Renal cortex interstitium (tissue), 11 donors: ENCODE measurements around the gene RIPK4. TPM values are rescaled to one million over a fixed set of nuclear protein-coding genes. Genes with fewer than 3 reads are reported as not detected.

Experiments
- DNase-seq, 11 donors: peaks; one replicate each; pipeline ENCODE4 v3.0.0-alpha.2; 2013; ENCODE audit warnings: low read depth in 9 of 11, low spot score in 4 of 11; ENCODE audit errors: extremely low read depth in 1 of 11
- polyA plus RNA-seq, 3 donors: library from polyadenylated mRNA; unstranded; fragments of 120-200 nt; gene quantifications; one replicate each; pipeline ENCODE4 v1.2.1, GENCODE V29; 2013; ENCODE audit not compliant: insufficient read length in 3 of 3

The RIPK4 gene
- polyA plus RNA-seq, 3 donors, result 16.8 to 22.5 (median 18.2) TPM

DNA sequence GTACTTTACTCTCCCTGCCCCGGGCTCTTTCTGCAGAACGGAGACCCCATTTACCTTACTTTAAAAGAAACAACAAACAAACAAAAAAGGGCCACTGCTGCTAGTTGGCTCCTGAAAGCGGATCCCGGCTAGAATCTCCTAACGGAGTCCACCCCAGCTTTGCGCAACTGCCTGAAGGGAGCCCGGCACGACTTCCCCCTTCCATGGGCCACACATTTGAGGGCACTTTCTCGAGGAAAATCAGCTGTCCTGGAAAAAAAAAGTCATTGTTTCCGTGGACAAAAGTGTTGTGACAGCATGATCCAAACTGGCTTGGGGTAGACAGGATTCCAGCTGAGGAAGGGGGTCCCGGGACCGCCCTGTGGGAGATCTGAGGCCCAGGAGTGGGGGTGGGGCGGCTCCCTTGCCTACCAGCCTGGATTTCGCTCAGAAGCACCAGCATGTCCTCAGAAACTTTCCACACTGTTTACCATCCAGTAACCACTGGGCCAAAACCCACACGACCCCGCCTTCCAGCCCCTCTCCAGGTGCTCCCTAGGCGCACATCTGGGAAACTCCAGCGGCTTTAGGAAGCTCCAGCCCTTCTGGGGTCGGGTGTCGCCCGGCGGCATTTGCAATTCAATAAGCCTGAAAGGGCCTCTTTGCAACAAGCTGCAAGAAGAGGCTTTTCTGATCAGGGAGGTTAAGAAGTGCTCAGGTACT, 4.8 kb downstream of the RIPK4 start:
- DNase-seq, result no peak

DNA sequence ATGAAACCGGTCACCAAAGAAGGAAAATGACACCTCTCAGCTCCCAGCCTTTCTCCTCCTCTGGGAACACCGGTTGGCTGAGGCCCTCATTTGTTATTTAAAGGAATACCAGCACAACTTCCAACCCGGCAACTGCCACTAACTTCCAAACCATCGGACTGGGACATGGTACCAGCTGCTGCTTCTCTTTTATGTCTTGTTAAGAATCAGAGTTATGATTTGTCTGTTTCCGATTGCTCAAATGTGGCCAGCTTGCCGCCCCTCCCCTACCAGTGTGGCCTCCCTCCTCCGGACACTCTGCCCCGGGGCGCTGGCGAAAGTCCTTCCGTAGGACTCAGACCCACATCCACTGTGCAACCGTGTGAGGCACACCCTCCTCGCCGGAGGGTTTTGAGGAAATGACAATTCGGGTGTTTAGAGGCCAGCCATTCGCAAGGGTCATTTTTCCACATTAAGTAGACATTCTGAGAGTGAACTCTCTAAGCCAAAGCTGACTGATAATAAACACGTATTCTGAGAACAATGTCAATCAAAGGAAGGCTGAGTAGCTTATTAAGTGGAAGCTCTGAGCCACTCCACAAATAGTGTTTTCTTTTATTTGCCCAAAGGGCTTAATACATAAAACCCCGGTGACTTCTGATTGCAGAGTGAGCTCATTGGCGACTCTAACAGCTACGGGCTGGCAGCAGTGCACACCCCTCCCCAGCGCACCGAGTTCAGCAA, 5.5 kb downstream of the RIPK4 start:
- no peak for DNase-seq

DNA sequence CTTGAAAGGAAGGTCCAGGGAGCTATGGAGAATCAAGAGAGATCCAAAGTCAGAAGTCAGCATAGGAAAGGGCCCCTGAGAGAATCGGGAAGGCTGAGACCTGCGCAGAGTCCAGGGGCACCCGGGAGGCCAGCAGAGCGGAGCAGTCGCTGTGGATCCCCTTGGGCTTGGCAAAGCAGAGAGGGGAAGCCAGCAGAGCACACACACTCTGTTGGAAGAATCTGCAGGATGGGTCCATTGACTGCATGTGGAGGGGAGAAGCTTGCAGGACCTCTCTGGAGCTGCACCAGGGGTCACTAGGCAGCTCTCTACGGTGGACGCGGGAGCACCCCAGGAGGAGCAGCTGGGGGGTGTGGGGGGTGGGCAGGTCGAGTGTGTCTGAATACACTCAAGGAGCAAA, 6.4 kb downstream of the RIPK4 start:
- DNase-seq, result no peak

DNA sequence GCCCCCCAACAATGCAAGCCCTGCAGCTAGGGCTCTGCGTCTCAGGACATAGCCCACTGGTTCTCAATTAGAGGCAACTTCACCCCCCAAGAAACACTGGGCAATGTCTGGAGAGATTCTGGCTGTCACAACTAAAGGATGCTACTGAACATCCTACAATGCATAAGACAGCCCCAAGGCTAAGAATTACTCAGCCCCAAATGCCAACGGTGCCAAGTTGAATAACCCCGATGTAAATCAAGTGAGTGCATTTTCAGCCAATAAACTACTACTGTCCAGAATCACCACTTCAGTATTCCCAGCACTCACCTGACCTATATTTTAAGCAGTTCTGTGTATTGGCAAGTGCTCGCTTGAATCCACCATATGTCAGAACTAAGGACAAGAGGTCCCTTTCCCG, 6.9 kb downstream of the RIPK4 start:
- DNase-seq, result no peak

DNA sequence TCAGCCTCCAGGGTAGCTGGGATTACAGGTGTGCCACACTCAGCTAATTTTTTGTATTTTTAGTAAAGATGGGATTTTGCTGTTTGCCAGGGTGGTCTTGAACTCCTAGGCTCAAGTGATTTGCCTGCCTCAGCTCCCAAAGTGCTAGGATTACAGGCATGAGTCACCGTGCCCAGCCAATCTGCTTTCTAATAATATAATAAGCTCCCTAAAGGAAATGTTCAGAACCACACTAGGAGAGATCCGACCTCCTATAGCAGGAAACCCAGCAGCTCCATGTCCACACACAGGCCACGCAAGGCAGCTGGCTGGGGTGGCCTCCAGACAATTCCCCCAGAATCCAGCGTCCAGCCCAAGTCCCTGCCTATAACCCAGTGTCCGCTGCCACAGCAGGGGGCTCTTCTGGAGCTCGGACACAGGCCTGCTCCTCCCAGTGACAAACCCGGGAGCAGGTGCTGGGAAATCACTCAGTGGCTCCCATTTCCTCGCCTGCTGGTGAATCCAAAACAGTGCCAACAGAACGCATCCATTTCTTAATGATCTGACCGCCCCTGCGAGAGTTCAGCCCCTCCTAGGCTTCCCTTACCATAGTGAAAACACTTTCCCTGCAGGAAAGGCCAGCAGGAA, 7.5 kb downstream of the RIPK4 start:
- DNase-seq, result no peak

DNA sequence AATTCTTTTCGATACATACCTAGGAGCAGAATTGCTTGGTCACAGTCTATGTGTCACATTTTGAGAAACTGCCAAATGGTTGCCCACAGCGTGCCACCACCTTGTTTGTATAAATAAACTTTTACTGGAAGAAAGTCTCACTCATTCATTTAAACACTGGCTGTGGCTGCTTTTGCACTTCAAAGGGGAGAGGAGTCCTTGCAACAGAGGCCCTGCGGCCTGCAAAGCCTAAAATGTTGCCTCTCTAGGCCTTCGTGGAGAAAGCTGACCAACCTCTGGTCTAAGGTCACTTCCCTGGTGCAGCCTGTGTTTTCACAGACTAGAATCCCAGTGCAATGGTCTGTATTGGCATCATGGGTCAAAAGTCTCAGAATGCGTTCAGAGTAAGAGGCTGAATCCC, 8.3 kb downstream of the RIPK4 start:
- DNase-seq, result no peak

DNA sequence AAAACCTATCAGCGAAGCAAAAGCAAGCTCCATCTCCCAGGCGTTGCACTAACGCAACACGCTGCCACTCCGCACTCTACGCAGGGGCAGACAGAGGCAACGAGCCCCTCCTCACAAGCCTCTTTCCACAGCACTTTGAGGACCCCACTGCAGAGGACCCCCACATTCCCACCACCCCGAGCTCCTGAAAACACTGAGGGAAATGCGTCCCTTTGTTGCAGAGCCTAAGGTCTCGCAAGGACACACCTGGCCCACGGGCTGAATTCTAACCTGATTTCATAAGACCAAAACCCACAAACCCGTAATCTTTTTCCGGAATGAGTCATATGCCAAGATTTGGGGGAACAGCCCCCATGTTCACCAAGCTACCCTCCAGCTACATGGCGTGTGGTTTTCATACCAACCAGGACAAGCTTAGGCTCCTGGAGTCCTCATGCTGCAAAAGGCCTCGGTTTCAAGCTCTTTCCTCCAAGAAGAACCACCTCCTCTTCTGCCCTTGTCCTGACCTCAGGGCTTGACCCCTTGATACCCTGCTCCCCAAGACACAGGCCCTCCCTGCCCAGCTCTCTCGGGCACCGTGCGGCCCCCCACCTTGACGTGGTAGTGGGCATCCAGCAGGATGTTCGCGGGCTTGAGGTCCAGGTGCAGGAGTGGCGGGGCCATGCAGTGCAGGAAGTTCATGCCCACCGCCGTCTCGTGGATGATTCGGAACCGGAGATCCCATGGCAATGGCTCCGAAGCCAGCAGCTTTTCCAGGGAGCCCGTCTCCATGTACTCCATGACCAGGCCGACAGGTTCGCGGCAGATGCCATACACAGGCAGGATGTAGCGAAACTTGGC, 10.7 kb downstream of the RIPK4 start:
- no peak for DNase-seq

DNA sequence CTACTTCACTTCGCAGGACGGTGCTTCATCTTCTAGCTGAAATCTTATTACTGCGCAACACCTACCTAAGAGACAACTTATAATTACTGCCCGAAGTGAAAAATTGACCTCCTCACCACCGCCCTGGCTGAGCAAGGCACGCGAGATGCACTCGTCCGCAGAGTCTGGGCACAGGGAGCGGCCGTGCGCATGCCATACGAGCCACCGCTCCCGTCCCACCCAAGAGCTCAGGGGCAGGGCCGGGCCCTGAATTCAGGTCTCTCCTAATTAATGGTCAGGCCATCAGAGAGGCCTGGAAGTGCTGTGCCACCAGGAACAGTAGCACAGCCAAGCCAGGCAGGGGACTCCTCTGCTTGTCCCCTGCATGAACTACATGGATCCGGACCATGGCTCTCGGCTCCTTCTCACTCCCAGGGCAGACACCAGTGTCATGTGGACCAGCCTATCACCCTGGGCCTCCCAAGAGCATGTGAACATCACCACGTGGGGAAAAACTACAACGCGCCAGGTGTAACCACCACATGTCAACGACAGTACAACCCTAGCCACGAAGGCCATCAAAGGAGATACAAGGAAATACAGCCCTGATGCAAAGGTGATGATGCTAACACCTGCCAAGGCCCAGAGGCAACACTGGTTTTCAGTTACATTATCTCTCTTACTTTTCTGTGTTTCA, 11.5 kb downstream of the RIPK4 start:
- DNase-seq, result no peak

DNA sequence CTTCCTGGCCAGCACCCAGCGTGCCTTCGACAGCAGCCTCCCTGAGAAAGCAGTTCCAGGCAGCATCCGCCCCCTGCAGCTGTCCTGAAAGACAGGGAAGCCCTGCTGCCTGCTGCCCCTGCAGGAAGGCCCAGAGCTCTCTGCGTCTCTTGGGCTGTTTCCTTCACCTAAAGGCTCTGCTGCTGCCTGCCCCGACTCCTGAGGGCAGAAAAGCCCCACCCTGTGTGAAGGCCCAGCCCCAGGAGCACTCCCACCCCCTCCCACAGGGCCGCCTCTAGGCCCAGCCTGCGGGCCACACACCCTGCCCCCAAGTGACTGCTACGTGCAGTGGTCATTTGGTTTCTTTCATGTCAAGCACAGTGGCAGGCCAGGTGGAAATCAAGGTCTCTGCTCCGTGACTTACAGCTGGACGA, 12.4 kb downstream of the RIPK4 start:
- no peak for DNase-seq

DNA sequence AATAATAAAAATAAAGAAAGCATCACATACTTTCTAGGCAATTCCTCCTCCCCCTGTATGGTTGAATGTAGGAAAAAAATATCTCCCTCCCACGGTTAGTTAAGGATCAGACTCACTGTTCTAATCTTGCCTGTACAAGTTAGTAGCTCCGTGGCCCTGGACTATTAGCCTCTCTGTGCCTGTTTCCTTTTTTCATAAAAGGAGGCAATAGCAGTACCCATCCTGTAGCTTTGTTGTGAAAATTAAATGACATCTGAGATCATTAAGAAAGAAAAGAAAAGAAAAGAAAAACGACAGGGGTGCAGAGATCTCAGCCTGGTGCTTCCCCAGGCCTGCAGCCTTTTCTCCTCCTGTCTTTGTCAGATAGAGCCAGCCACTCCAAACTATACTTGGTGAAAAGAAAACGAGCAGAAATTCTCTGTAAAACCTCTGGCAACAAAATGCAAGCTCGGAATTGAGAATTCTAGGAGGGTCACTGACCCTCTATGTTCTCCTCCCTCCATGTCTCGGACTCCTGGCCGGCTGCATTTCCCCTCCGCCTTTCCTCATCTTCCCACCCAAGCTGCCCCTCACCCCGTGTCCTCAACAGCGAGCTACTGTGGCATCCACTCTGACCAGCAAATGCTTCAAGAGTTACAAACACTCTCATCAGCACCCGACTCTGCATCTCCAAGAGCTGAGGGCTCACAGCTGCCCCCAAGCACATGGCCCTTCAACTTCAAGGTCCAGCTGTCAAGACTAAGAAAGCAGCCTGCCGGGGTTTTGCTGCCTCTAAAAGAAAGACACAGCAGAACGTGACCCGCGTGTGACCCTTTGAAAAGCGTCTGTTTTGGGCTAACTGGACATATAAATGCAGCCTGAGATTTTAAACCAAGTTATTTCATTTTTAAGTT, 13.6 kb downstream of the RIPK4 start:
- DNase-seq, result no peak

DNA sequence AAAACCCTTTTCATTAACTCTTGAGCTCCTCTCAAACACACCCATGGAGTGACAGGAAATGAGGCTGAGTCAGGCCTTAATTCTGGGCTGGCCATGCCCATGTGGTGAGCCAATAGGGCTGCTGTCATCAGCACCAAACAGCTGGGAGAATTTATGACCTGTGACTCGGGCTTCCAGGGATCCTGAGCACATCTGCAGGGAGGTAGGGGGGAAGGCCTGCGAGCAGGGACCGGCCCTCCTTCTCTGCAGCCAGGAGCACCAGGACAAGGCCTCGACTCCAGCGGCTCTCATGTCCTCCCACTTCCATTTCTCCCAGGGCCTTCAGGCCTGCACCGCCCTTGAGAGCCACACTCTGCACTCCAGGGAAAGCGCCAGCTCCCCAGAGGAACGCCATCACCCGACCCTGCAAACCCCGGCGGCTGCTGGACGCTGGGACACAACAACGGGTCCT, 14.6 kb downstream of the RIPK4 start:
- DNase-seq, result no peak

DNA sequence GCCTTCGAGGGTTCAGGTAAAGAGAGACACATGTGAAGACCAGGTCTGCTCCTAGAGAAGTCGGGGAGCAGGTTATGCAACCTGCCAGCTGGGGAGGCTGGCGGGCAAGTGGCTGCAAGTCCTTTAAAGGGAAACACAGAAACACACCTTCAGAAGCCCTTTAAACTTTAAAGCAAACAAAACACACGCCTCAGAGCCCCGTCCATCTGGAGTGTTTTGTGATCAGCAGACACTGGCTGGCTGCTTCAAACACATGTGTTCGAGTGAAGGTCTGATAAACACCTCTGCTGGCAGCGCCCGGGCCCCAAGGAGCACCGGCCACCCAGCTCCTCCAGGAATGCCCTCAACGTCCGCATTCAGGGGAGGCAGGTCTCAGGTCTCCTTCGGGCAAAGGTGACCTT, 15.2 kb downstream of the RIPK4 start:
- DNase-seq, result no peak

DNA sequence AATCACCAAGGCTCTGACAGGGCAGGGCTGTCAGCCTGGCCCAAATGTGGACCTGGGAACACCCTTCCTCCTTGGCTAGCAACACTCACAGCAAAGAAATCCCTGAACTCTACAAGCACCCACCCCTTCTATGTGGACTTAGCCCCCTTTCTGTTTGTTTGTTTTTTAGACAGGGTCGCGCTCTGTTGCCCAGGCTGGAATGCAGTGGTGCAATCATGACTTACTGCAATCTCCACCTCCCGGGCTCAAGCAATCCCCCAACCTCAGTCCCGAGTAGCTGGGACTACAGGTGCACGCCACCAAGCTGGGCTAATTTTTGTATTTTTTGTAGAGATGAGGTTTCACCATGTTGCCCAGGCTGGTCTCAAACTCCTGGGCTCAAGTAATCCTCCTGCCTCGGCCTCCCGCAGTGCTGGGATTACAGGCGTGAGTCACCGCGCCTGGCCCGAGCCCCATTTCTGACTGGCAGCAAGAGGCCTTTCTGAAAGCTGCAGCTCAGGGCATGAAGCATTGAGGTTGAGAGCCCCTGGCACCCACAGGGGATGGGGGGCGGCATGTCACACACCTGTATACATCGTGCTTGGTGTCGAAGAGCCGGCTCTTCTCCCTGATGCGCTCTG, 16.2 kb downstream of the RIPK4 start:
- DNase-seq, result no peak

DNA sequence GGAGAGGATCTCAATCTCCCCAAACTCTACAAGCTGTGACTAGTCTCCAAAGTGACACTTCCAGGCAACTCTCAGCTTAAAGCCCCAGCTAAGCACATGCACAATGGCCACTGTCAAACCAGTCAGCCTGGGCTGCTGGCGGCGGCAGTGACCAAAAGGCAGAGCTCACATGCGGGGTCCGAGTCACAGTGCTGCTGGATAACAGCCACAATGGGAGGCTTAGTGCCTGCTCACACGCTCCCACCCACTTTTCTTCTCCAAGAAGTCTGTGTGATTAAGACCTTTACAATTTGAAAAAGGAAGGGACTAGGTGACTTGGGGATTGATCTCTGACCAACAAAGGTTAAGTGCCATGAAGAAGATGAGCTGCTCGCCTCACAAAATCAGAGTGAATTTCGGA, 16.8 kb downstream of the RIPK4 start:
- DNase-seq, result no peak

DNA sequence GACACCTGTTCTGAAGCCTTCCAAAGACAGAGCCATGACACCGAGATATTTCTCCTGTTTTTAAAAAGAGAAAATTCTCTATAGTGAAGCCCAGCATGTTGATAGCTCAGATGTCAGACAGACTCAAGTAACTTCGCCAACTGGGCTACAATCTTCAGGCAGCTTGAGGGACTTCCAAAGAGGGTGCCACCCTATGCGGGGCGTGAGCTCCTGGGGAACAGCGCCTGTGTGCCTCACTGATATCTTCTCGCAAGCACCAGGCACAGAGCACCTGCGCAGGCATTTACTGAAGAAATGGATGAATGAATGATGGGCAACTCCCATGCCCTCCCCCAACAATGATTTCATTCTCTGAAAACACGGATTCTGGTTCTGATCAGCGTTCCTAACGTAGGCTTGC, 17.6 kb downstream of the RIPK4 start:
- DNase-seq, result no peak

DNA sequence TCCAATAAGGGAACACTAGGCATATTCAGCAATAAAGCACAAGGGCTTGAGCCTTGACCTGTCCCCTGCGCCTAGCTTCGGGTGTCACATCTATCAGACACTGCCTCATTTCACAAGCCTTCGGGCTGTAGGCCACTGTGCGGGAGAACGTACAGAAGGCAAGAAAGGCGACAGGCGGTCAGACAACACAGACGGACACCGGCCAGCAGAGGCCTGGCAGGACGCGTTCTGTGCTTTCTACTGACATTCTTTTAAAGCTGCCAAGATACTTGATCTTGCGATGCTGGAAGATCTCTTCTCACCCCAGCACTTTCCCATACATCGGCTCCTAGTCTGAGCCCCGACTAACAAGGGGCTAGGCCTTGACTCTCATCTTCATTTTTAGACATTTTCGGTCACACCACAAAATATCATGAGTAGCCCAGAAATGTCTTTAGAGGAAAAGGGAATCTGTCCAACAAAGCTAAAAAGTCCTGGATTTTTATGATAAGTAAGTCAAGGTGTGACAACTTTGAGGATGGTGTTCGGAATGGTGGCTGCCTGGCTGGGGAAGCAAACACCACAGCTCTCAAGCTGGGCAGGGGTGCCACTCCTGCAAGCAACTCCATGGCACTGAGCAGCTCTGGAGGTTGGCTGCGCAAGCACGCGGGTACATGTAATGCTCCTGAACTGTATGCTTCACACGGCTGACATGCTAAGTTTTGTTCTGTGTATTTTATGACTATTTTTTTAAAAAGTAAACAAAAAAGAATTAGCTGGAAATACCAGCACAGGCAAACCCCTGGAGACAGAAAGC, 18.7 kb downstream of the RIPK4 start:
- no peak for DNase-seq

DNA sequence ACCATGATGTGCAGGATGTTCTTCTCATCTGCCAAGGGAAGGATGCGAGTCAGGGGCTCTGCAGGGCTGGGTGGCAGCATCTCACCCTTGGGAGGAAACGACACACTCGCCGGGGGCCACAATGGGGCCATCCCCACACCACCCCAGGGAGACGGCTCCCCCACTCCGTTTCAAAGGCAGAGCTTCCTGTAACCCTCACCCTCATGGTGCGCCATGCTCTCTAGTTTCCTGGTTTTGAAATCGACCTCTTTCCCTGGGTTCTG, 20.2 kb downstream of the RIPK4 start:
- DNase-seq, result no peak
